GM06990 (cell line): ENCODE results near the gene CLPSL1.

Experiments used
- DNase-seq: peaks from one replicate; pipeline ENCODE4 v3.0.0-alpha.2; 2011; ENCODE audit not compliant: insufficient read length; ENCODE audit errors: extremely low read depth
- H3K27me3 ChIP-seq: replicated peaks from 2 replicates; pipeline ENCODE4 v1.6.0; 2011; ENCODE audit warnings: low read length; ENCODE audit not compliant: control insufficient read depth, insufficient read depth
- H3K36me3 ChIP-seq: 2 replicates; pipeline ENCODE4 v1.5.1; 2011; ENCODE audit warnings: low read length; ENCODE audit not compliant: control insufficient read depth, insufficient read depth
- H3K4me3 ChIP-seq: replicated peaks from 2 replicates; pipeline ENCODE4 v1.5.1; 2011; ENCODE audit warnings: low read depth, mild to moderate bottlenecking, control low read depth, low read length
- TF ChIP-seq, protein P1 (sequence below): IDR thresholded peaks from 2 replicates; pipeline ENCODE4 v1.5.1; 2011; ENCODE audit warnings: low read length, control low read depth, mild to moderate bottlenecking, inconsistent platforms; ENCODE audit not compliant: insufficient read depth, poor library complexity, severe bottlenecking

CLPSL1 gene

DNA sequence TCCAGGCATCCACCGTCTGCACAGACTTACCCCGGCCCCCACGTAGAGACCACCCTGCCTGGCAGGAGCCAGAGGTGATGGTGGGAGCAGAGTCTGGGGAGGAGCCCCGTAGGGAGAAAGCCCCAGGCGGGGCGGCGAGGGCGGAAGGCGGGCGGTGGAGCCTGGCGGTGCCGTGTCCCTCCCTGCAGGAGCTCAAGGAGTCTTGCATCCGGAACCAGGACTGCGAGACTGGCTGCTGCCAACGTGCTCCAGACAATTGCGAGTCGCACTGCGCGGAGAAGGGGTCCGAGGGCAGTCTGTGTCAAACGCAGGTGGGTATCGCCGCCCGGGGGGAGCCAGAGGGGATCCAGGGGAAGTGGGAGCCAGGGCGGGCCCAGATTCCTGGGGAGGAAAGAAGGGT, 6.0 kb downstream of the CLPSL1 start:
- no peak overlapping the region for H3K4me3 ChIP-seq
- TF ChIP-seq, protein P1, sequence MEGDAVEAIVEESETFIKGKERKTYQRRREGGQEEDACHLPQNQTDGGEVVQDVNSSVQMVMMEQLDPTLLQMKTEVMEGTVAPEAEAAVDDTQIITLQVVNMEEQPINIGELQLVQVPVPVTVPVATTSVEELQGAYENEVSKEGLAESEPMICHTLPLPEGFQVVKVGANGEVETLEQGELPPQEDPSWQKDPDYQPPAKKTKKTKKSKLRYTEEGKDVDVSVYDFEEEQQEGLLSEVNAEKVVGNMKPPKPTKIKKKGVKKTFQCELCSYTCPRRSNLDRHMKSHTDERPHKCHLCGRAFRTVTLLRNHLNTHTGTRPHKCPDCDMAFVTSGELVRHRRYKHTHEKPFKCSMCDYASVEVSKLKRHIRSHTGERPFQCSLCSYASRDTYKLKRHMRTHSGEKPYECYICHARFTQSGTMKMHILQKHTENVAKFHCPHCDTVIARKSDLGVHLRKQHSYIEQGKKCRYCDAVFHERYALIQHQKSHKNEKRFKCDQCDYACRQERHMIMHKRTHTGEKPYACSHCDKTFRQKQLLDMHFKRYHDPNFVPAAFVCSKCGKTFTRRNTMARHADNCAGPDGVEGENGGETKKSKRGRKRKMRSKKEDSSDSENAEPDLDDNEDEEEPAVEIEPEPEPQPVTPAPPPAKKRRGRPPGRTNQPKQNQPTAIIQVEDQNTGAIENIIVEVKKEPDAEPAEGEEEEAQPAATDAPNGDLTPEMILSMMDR = no peak
- H3K27me3 ChIP-seq = no peaks in the 10 kb centered on the region
- no peak for DNase-seq
- no peaks in the 10 kb centered on the region for H3K36me3 ChIP-seq

DNA sequence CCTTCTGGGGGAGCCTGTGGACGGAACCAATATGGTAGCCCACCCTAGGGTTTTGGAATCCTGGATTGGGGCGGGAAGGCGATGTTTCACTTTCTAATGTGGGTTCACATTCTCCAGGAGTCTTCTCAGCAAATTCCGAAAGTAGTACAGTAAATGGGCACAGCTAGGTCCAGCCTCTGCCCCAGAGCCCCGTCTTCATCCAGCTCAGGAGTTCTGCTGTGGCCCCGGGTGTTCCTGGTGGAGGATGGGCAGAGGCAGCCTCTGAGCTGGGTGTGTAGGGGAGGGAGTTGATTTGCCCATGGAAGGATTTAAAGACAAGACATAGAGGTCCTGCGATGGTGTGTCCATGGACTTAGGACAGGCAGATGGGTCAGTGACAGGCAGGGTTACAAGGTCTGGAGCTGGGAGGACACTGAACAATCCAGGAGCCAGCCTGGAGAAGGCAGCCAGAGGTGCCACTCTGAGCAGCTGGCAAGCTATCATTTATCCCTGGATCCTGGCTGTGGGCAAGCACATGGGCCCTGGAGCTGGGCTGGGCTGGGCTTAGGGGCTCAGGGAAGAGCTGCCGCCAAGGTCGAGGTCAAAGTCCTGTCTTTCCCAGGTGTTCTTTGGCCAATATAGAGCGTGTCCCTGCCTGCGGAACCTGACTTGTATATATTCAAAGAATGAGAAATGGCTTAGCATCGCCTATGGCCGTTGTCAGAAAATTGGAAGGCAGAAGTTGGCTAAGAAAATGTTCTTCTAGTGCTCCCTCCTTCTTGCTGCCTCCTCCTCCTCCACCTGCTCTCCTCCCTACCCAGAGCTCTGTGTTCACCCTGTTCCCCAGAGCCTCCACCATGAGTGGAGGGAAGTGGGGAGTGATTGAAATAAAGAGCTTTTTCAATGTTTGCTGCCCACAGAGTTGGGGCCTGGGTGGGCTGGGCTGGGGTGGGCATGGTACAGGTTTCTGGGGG, 6.7 kb downstream of the CLPSL1 start:
- TF ChIP-seq, protein P1 = no peak
- no peak for DNase-seq
- Histone ChIP-seq H3K4me3 (no peak overlapping the region), H3K27me3 (no peaks in the 10 kb centered on the region), H3K36me3 (no peaks in the 10 kb centered on the region)

DNA sequence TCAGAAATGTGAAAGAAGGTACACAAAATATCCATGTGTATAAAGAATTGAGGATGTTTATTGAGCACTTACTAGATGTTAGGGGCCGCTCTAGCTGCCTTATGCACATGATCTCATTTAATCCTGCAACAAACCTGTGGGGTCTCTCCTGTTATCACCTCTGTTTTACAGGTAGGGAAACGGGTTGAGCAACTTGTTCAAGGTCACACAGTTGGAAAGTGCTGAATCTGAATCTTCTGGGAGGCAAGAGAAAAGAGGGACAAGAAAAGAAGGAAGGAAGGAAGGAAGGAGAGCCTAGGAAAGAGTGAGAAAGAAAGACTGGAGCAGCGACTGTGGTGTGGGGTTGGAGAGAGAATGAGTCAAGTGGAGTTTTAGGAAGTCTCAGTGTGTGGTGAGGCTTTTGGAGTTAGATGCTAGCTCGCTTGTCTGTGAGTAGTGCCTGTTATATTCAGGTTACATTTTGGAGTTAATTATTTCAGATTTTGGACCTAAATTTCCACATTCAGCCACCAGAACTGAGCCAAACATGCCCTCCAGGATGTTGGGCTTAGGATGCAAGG, 7.7 kb downstream of the CLPSL1 start:
- TF ChIP-seq, protein P1 = no peak
- no peak overlapping the region for H3K4me3 ChIP-seq
- H3K36me3 ChIP-seq = no peaks in the 10 kb centered on the region
- no peak for DNase-seq
- H3K27me3 ChIP-seq = no peaks in the 10 kb centered on the region; the same call in 1 of the 2 replicates

DNA sequence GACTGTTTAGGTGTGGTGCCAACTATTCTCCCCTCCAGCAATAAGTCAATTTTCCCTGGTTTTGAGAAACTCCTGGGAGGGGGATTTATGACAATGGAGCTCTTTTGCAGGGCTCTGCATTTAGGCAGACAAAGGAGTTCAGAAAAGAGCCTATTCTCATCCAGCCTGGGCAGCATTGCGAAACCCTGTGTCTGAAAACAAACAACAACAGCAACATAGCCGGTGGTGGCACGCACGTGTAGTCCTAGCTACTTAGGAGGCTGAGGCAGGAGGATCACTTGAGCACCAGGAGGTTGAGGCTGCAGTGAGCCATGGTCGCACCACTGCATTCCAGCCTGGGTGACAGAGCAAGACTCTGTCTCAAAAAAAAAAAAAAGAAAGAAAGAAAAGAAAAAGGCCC, 9.9 kb downstream of the CLPSL1 start:
- DNase-seq = no peak
- Histone ChIP-seq H3K27me3 (no peaks in the 10 kb centered on the region; the same call in 1 of the 2 replicates), H3K4me3 (no peak overlapping the region), H3K36me3 (no peaks in the 10 kb centered on the region)
- TF ChIP-seq, protein P1 = no peak

DNA sequence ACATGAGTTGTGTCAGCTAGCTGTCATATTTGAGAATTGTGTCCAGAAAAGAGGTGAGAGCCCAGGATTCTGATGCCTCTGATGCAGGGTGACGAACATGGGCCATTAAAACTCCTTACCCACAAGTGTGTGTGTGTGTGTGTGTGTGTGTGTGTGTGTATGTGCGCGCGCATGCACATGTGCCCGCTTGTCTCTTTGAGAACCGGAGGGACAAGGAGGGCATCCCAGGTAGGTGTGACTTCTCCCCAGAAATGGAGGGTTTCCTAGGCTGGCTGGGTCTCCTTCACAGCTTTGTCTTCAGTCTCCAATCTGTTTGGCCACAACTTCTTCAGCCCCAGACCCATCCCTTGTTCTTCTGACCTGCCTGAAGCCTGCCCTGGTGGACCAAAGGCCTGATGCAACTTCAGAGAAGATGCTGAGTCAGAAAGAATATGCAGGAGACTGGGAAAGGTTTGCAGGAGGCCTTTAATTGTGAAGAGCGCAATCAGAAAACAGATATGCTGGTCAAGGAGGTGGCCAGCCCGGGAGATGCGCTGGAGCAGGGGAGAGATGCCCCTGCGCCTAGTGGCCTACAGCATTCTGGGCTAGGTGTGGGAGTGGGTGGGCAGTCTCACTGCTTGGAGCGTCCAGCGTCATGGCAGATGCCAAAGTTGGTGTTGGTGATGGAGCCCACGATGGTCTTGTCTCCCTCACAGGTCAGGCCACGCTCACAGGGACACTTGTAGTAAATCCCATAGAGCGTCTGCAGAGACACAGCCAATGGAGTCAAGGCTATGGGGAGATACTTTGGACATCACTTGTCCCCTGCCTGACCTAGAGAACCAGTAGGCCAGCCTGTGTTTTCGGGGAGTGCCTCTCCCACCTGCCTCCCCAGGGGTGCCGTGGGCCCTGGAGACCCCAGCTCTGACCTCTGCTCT, 14.0 kb downstream of the CLPSL1 start:
- H3K27me3 ChIP-seq = no peaks in the 10 kb centered on the region; the same call in 1 of the 2 replicates
- H3K36me3 ChIP-seq = no peaks in the 10 kb centered on the region
- no peak for DNase-seq
- H3K4me3 ChIP-seq = no peak overlapping the region
- TF ChIP-seq, protein P1 = no peak
